Endodermal cell (in vitro differentiated cells): Measurements from ENCODE around the gene GOLGA8B. TPM values are rescaled to one million over a fixed set of nuclear protein-coding genes. Genes with fewer than 3 reads are reported as not detected.

Experiments
- DNase-seq: peaks from one replicate; pipeline ENCODE4 v3.0.0-alpha.2; 2017
- H3K27ac ChIP-seq: 2 replicates; pipeline ENCODE4 v1.5.1; 2013; ENCODE audit warnings: mild to moderate bottlenecking, low read depth, low read length, moderate library complexity
- H3K27me3 ChIP-seq: 2 replicates; pipeline ENCODE4 v1.6.1; 2013; ENCODE audit warnings: mild to moderate bottlenecking, low read length, moderate library complexity; ENCODE audit not compliant: insufficient read depth, control insufficient read depth, poor library complexity, severe bottlenecking
- H3K36me3 ChIP-seq: 2 replicates; pipeline ENCODE4 v1.7.0; 2013; ENCODE audit warnings: mild to moderate bottlenecking, low read length, moderate library complexity; ENCODE audit not compliant: control insufficient read depth, insufficient read depth
- H3K4me1 ChIP-seq: one replicate; pipeline ENCODE4 v1.7.0; 2013; ENCODE audit warnings: low read length; ENCODE audit not compliant: control insufficient read depth, insufficient read depth
- H3K4me3 ChIP-seq: 2 replicates; pipeline ENCODE4 v1.5.1; 2013; ENCODE audit warnings: mild to moderate bottlenecking, low read length, moderate library complexity
- H3K9ac ChIP-seq: 2 replicates; pipeline ENCODE4 v1.6.1; 2013; ENCODE audit warnings: mild to moderate bottlenecking, low read length, moderate library complexity; ENCODE audit not compliant: poor library complexity, severe bottlenecking; ENCODE audit errors: extremely low read depth
- H3K9me3 ChIP-seq: 2 replicates; pipeline ENCODE4 v1.6.1; 2013; ENCODE audit warnings: mild to moderate bottlenecking, low read length, moderate library complexity; ENCODE audit not compliant: control insufficient read depth
- H3K27ac Mint-ChIP-seq: 2 replicates; pipeline ENCODE4 v1.8.0; 2020; ENCODE audit warnings: mixed read lengths
- H3K27me3 Mint-ChIP-seq: 2 replicates; pipeline ENCODE4 v1.8.0; 2021; ENCODE audit warnings: mild to moderate bottlenecking, mixed read lengths; ENCODE audit not compliant: insufficient read depth
- H3K36me3 Mint-ChIP-seq: 2 replicates; pipeline ENCODE4 v1.8.0; 2020; ENCODE audit warnings: low read depth, mixed read lengths
- H3K4me1 Mint-ChIP-seq: 2 replicates; pipeline ENCODE4 v1.8.0; 2020; ENCODE audit warnings: mixed read lengths
- H3K4me3 Mint-ChIP-seq: 2 replicates; pipeline ENCODE4 v1.8.0; 2020; ENCODE audit warnings: mild to moderate bottlenecking, moderate library complexity, mixed read lengths
- H3K9me3 Mint-ChIP-seq: 2 replicates; pipeline ENCODE4 v1.8.0; 2020; ENCODE audit warnings: mild to moderate bottlenecking, mixed read lengths
- total RNA-seq, 2 donors: library from RNA; stranded (reverse); fragmentation: NEBNext Ultra II Directional in 1 of 2; extraction: Animal tissue kit (Norgen Biotek cat#: 25700) in 1 of 2; gene quantifications; 2 replicates in 1 of 2; 3 replicates in 1 of 2; pipeline ENCODE4 v1.2.1, GENCODE V29; 2021
- TF ChIP-seq, protein P1 (sequence below): fragments of 200-600 bp; sonication (generic); conservative IDR thresholded peaks from 2 replicates; pipeline ENCODE4 v1.5.0; 2021; ENCODE audit warnings: antibody characterized with exemption, mild to moderate bottlenecking

The GOLGA8B gene
- total RNA-seq, 2 donors from 2014 or later: 74.9 to 98.6 TPM

DNA sequence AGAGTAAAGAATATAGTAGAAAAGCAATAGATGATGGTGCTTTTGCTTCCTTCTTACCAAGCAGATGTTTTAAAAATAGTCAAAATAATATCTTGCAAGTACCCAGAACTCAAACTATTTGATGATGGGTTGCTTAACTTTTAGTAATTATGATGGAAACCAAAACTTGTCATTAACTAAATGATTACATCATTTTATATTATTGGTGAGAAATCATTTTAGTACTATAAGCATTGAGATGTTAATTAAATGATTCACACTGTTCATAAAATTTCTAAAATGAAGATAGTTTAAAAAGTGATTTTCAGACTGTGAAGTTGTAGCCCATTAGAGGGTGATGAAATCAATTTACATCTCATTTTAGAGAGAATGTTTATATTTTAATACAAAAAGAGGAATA lies 24.4 kb upstream of the GOLGA8B start:
- no peak overlapping the region for H3K9ac ChIP-seq
- TF ChIP-seq, protein P1, sequence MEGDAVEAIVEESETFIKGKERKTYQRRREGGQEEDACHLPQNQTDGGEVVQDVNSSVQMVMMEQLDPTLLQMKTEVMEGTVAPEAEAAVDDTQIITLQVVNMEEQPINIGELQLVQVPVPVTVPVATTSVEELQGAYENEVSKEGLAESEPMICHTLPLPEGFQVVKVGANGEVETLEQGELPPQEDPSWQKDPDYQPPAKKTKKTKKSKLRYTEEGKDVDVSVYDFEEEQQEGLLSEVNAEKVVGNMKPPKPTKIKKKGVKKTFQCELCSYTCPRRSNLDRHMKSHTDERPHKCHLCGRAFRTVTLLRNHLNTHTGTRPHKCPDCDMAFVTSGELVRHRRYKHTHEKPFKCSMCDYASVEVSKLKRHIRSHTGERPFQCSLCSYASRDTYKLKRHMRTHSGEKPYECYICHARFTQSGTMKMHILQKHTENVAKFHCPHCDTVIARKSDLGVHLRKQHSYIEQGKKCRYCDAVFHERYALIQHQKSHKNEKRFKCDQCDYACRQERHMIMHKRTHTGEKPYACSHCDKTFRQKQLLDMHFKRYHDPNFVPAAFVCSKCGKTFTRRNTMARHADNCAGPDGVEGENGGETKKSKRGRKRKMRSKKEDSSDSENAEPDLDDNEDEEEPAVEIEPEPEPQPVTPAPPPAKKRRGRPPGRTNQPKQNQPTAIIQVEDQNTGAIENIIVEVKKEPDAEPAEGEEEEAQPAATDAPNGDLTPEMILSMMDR: no peak
- H3K9me3 ChIP-seq: no peaks in the 10 kb centered on the region
- Mint-ChIP-seq H3K9me3 (no peaks in the 10 kb centered on the region), H3K27me3 (peaks cover 3% of the 10 kb centered on the region), H3K4me3 (no peak overlapping the region), H3K36me3 (no peaks in the 10 kb centered on the region), H3K27ac (no peak overlapping the region), H3K4me1 (peaks cover 6% of the 10 kb centered on the region)
- no peak overlapping the region for H3K27ac ChIP-seq
- no peaks in the 10 kb centered on the region for H3K27me3 ChIP-seq
- no peak for DNase-seq
- no peaks in the 10 kb centered on the region for H3K4me1 ChIP-seq
- H3K36me3 ChIP-seq: no peaks in the 10 kb centered on the region
- H3K4me3 ChIP-seq: no peak overlapping the region

DNA sequence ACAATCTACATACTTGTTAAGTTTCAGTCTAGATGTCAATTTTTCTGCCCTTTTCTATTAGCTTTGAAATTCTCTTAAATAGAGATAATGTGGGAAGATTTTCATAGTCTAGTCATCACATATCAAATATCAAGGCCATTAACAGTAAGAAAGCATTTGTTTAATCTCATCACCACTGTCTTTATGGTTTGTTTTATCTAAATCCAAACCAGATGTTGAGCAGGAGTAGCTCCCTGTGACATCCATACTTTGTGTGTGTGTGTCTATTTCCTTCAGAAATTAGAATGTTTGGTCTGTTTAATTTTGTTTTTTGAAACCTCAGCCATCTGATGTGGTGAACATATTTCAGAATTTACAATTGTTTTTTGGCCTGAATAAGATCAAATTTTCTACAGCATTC lies 23.1 kb upstream of the GOLGA8B start:
- peaks cover 6% of the 10 kb centered on the region for H3K4me1 Mint-ChIP-seq
- no peak overlapping the region for H3K27ac ChIP-seq
- no peak overlapping the region for H3K9ac ChIP-seq
- H3K9me3 Mint-ChIP-seq: no peaks in the 10 kb centered on the region
- no peak overlapping the region for H3K4me3 Mint-ChIP-seq
- TF ChIP-seq, protein P1: no peak
- no peaks in the 10 kb centered on the region for H3K36me3 ChIP-seq
- H3K27ac Mint-ChIP-seq: no peak overlapping the region
- no peaks in the 10 kb centered on the region for H3K4me1 ChIP-seq
- no peaks in the 10 kb centered on the region for H3K36me3 Mint-ChIP-seq
- H3K27me3 ChIP-seq: no peaks in the 10 kb centered on the region
- no peak for DNase-seq
- H3K4me3 ChIP-seq: no peak overlapping the region
- peaks cover 8% of the 10 kb centered on the region for H3K27me3 Mint-ChIP-seq
- H3K9me3 ChIP-seq: no peaks in the 10 kb centered on the region

DNA sequence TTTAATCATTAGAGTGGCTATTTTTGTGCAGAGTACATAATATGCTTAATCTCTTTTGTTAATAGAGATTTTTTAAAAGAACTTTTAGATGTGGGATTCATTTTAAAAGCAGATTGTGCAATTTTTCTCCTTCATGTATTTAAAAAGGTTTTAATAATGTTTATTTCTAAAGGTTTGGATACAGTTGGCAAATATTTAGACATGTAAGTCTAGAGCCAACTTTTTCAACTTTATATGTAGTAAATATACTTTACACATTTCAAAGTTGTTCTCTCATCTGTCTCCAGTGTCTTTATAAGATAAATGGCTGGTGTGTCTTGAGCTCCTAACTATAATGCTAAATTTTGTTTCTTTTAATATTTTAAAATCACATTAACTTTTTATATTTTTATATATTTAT lies 22.7 kb upstream of the GOLGA8B start:
- no peaks in the 10 kb centered on the region for H3K36me3 Mint-ChIP-seq
- no peak overlapping the region for H3K4me3 Mint-ChIP-seq
- H3K4me1 Mint-ChIP-seq: peaks cover 6% of the 10 kb centered on the region
- peaks cover 8% of the 10 kb centered on the region for H3K27me3 Mint-ChIP-seq
- no peak for DNase-seq
- no peaks in the 10 kb centered on the region for H3K4me1 ChIP-seq
- no peak overlapping the region for H3K27ac ChIP-seq
- no peaks in the 10 kb centered on the region for H3K36me3 ChIP-seq
- H3K4me3 ChIP-seq: no peak overlapping the region
- H3K27me3 ChIP-seq: no peaks in the 10 kb centered on the region
- TF ChIP-seq, protein P1: no peak
- H3K9me3 Mint-ChIP-seq: no peaks in the 10 kb centered on the region
- no peak overlapping the region for H3K9ac ChIP-seq
- H3K9me3 ChIP-seq: no peaks in the 10 kb centered on the region
- no peak overlapping the region for H3K27ac Mint-ChIP-seq
